Testis (tissue), 3 donors: ENCODE data around the gene TRMT44. TPM values are rescaled to one million over a fixed set of nuclear protein-coding genes. Genes with fewer than 3 reads are reported as not detected.

ENCODE experiments used
- DNase-seq: peaks from one replicate; pipeline ENCODE4 v3.0.0-alpha.2; 2019
- H3K27ac ChIP-seq, 2 donors: fragments of 200-600 bp; sonication (generic); one replicate each; pipeline ENCODE4 v1.5.1; 2019
- H3K27me3 ChIP-seq: fragments of 200-600 bp; sonication (generic); one replicate; pipeline ENCODE4 v1.5.1; 2019
- H3K36me3 ChIP-seq: fragments of 200-600 bp; sonication (generic); one replicate; pipeline ENCODE4 v1.5.1; 2017; ENCODE audit warnings: low read depth; ENCODE audit errors: missing control alignments
- H3K4me1 ChIP-seq: fragments of 200-600 bp; sonication (generic); one replicate; pipeline ENCODE4 v1.5.1; 2019
- H3K4me3 ChIP-seq, 2 donors: fragments of 200-600 bp; sonication (generic); one replicate each; pipeline ENCODE4 v1.5.1; 2017 to 2019
- H3K9me3 ChIP-seq: fragments of 200-600 bp; sonication (generic); one replicate; pipeline ENCODE4 v1.5.1; 2017
- POLR2A ChIP-seq: fragments of 450-650 bp; IDR thresholded peaks from one replicate; pipeline ENCODE4 v1.6.1; 2017; ENCODE audit warnings: antibody characterized with exemption, mild to moderate bottlenecking, moderate library complexity
- WGBS, 2 donors: methylation state at CpG; one replicate each; pipeline ENCODE4 v1.1.5; 2018; 5-methylcytosine and 5-hydroxymethylcytosine counted together
- intact Hi-C: fragments of 100-400 bp; cut with DNase I; formaldehyde crosslinking; loops from one replicate; pipeline ENCODE4 v1.15.1; 2023; ENCODE audit warnings: low total_unique reads
- polyA plus RNA-seq: library from polyadenylated mRNA; stranded (reverse); fragments of 350-450 nt; fragmentation: Illumina TruSeq; extraction: RNeasy Lipid Tissue Mini Kit (QIAGEN cat#74804); gene quantifications from one replicate; pipeline ENCODE4 v1.2.3, GENCODE V29; 2014; ENCODE audit warnings: low read depth, low replicate concordance; ENCODE audit not compliant: insufficient read depth
- total RNA-seq, 2 donors: library from RNA; depleted of rRNA; stranded (reverse); fragments of >200 nt; gene quantifications; one replicate each; pipeline ENCODE4 v1.2.3, GENCODE V29; 2016
- TF ChIP-seq, protein P1 (sequence below), 3 experiments: fragments of 450-650 bp in 2 of 3; fragments of 200-600 bp in 1 of 3; sonication (generic) in 1 of 3; IDR thresholded peaks; one replicate each; pipeline ENCODE4 v1.5.1; 2016 to 2019; ENCODE audit warnings: antibody characterized with exemption in 3 of 3, mild to moderate bottlenecking in 2 of 3, moderate library complexity in 1 of 3

Gene TRMT44
- total and polyA plus RNA-seq, 3 donors from 2014 or later = 20.9 to 52.7 (median 41.3) TPM

DNA sequence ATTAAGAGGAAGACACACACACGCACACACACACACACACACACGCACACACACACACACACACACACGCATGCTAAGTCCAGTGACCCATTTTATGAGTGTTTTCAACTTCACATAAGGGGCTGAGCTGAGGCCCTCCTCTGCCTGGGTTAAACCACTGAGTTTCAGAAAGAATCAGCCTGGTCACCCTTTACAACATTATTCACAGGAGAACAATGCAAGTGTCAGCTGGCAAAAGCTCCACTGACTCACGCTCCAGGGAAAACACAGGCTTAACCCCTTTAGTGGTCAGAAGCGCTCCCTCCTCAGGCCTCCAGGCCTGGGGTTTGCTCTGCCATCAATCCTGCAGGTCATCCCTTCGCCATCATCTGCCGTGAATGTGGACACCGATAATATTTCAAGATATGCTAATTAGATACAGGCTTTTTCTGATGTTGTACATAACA lies 47.0 kb upstream of the TRMT44 start:
- TF ChIP-seq, protein P1, sequence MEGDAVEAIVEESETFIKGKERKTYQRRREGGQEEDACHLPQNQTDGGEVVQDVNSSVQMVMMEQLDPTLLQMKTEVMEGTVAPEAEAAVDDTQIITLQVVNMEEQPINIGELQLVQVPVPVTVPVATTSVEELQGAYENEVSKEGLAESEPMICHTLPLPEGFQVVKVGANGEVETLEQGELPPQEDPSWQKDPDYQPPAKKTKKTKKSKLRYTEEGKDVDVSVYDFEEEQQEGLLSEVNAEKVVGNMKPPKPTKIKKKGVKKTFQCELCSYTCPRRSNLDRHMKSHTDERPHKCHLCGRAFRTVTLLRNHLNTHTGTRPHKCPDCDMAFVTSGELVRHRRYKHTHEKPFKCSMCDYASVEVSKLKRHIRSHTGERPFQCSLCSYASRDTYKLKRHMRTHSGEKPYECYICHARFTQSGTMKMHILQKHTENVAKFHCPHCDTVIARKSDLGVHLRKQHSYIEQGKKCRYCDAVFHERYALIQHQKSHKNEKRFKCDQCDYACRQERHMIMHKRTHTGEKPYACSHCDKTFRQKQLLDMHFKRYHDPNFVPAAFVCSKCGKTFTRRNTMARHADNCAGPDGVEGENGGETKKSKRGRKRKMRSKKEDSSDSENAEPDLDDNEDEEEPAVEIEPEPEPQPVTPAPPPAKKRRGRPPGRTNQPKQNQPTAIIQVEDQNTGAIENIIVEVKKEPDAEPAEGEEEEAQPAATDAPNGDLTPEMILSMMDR (IDR thresholded peaks at IDR 0.05) = no peak
- no peak for TF ChIP-seq POLR2A
- 52 to 54% methylated on average over 8 of the region's 8 CpGs for WGBS, 2 donors
- DNase-seq = peak; percentile 52
- intact Hi-C loops = no loop called here
- Histone ChIP-seq H3K36me3 (no peaks in the 10 kb centered on the region), H3K4me1 (peaks cover 7% of the 10 kb centered on the region), H3K4me3 (no peak overlapping the region), H3K27me3 (no peaks in the 10 kb centered on the region), H3K27ac (no peak overlapping the region), H3K9me3 (no peaks in the 10 kb centered on the region)

DNA sequence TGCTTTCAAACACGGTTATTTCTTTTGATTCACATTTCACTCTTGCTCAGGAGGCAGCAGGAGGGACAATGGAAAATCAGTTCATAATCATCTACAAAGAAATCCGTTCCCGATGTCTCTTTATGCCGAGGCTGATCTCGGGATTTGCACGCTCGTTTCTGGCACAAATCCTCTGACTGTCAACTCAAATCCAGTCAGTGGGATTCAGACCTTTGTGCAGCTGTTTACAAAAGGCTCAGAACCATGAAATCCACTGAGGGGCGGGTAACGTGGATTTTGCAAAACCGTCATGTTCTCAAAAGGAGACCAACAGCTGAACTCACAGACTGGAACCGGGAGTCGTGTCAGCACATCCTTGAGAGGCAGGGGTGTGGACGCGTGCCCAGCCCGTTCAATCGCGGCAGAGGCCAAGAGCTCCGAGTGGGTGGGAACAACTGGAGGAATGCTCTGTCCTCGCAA lies 46.5 kb upstream of the TRMT44 start:
- H3K36me3 ChIP-seq = no peaks in the 10 kb centered on the region
- WGBS, 2 donors = 54 to 68% methylated on average over 17 to 19 of the region's 19 CpGs
- peak; percentile 72 for DNase-seq
- no peak for TF ChIP-seq POLR2A
- TF ChIP-seq, protein P1 (IDR thresholded peaks at IDR 0.05) = no peak
- H3K9me3 ChIP-seq = no peaks in the 10 kb centered on the region
- H3K27me3 ChIP-seq = no peaks in the 10 kb centered on the region
- H3K4me3 ChIP-seq = no peak overlapping the region
- H3K4me1 ChIP-seq = peaks cover 7% of the 10 kb centered on the region
- H3K27ac ChIP-seq = no peak overlapping the region
- intact Hi-C loops = no loop called here

DNA sequence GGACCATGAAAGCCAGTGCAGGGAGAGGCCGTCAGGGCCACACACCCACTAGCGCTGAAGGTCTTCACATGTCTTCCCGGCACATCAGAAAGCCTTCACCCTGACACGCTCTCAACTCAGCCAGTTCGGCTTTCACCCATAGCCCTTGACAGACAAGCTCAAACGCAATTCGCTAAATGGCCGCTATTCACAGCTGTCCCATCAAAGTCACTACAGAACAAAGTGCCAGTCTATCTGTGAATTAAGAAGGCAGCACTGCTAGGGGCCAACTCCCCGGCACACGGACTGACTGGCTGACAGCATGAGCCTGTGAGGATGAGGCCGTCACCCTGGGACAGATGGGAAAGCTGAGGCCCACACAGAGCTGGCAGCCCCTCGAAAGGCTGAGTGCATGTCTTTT lies 45.8 kb upstream of the TRMT44 start:
- intact Hi-C loops = no loop called here

DNA sequence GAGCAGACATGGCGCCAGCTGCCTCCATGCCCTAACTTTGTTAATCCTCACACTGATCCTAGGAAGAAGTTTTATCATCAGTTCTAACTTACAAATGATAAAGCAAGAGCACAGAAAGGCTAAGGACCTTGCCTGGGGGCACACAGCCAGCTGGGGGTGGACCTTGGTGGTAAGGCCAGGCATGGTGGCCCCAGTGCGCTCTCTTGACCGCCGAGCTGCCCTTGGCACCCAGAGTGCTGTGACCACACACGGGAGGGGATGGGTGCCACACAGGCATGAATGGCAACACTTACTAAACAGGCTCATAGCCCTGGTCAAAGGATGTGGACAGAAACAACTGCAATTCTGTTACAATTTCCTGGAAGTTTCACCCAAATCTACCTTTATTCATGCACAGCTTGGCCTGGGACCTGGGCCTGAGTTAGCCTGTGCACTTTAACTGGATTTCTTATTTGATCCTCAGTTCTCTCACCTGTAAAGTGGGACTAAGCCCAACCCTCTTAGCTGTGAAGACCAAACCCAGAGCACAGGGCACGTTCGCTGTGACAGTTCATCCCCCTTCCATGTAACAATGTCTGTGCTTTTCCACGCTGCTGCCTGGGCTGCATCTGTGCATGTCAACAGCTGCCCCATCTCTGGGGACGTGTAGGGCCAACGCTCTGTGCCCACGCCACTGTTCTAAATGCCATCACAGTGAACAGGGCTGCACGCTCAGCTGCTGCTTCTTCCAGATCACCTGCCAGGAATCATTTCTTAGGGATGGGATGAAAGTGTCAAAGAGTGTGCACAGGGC lies 44.9 kb upstream of the TRMT44 start:
- WGBS, 2 donors = 80 to 91% methylated on average over 12 of the region's 12 CpGs
- no peak overlapping the region for H3K27ac ChIP-seq
- H3K4me1 ChIP-seq = peaks cover 7% of the 10 kb centered on the region
- no peaks in the 10 kb centered on the region for H3K27me3 ChIP-seq
- H3K36me3 ChIP-seq = no peaks in the 10 kb centered on the region
- no peak overlapping the region for H3K4me3 ChIP-seq
- H3K9me3 ChIP-seq = no peaks in the 10 kb centered on the region
- intact Hi-C loops = no loop called here
- no peak for TF ChIP-seq POLR2A
- TF ChIP-seq, protein P1 (IDR thresholded peaks at IDR 0.05) = no peak
- no peak for DNase-seq

More for the DNA sequence above, 45.8 kb upstream of the TRMT44 start:
- Histone ChIP-seq H3K4me3 (no peak overlapping the region), H3K4me1 (peaks cover 7% of the 10 kb centered on the region), H3K36me3 (no peaks in the 10 kb centered on the region), H3K27me3 (no peaks in the 10 kb centered on the region), H3K9me3 (no peaks in the 10 kb centered on the region), H3K27ac (peak overlapping the region in 1 of 2 donors; percentile 25)
- WGBS, 2 donors = 90 to 99% methylated on average over 12 of the region's 12 CpGs
- no peak for TF ChIP-seq POLR2A
- TF ChIP-seq, protein P1 (IDR thresholded peaks at IDR 0.05) = no peak
- DNase-seq = no peak
